Tibial nerve (tissue), 4 donors: ENCODE results near the gene ST3GAL2.

Experiments
- EP300 ChIP-seq, 2 donors: sonication (generic); formaldehyde crosslinking; IDR thresholded peaks; one replicate each; pipeline ENCODE4 v1.6.1; 2017; ENCODE audit warnings: antibody characterized with exemption in 2 of 2, mild to moderate bottlenecking in 1 of 2
- POLR2A ChIP-seq, 2 donors: fragments of 450-650 bp; IDR thresholded peaks; one replicate each; pipeline ENCODE4 v1.6.1; 2017; ENCODE audit warnings: antibody characterized with exemption in 2 of 2, mild to moderate bottlenecking in 2 of 2, moderate library complexity in 2 of 2
- TF ChIP-seq, protein P1 (sequence below), 5 experiments: fragments of 200-600 bp in 3 of 5; fragments of 450-650 bp in 2 of 5; sonication (generic) in 3 of 5; IDR thresholded peaks; one replicate each; pipeline ENCODE4 v1.5.1; 2016 to 2019; ENCODE audit warnings: antibody characterized with exemption in 5 of 5, mild to moderate bottlenecking in 3 of 5, moderate library complexity in 2 of 5

GRCh38 chr16:70476272-70477020 lies 37.5 kb upstream of the ST3GAL2 start:
- TF ChIP-seq, protein P1, sequence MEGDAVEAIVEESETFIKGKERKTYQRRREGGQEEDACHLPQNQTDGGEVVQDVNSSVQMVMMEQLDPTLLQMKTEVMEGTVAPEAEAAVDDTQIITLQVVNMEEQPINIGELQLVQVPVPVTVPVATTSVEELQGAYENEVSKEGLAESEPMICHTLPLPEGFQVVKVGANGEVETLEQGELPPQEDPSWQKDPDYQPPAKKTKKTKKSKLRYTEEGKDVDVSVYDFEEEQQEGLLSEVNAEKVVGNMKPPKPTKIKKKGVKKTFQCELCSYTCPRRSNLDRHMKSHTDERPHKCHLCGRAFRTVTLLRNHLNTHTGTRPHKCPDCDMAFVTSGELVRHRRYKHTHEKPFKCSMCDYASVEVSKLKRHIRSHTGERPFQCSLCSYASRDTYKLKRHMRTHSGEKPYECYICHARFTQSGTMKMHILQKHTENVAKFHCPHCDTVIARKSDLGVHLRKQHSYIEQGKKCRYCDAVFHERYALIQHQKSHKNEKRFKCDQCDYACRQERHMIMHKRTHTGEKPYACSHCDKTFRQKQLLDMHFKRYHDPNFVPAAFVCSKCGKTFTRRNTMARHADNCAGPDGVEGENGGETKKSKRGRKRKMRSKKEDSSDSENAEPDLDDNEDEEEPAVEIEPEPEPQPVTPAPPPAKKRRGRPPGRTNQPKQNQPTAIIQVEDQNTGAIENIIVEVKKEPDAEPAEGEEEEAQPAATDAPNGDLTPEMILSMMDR (IDR thresholded peaks at IDR 0.05) = no peak
- TF ChIP-seq EP300 (IDR thresholded peaks at IDR 0.05) (no peak), POLR2A (IDR thresholded peaks at IDR 0.05) (no peak)
